GM18870 (cell line): ENCODE results near the gene PLN.

ENCODE experiments used
- ATAC-seq: cut with Tn5 transposase; IDR thresholded peaks from one replicate; pipeline ENCODE4 v1.9.1; 2021; ENCODE audit warnings: moderate library complexity; ENCODE audit not compliant: unreplicated experiment

PLN gene

DNA sequence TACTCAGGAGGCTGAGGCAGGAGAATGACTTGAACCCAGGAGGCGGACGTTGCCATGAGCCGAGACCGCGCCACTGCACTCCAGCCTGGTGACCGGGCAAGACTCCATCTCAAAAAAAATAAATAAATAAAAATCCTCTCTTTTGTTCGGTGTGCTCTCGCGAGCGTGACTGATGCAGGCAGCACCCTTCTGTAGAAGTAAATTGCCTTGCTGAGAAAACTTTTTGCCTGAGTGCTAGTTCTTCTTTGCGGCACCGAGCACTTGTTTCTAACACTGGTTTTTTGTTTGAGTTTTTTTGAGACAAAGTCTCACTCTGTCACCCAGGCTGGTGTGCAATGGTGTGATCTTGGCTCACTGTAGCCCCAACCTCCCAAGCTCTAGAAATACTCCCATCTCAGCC is 30.5 kb downstream of the PLN start:
- no peak for ATAC-seq

DNA sequence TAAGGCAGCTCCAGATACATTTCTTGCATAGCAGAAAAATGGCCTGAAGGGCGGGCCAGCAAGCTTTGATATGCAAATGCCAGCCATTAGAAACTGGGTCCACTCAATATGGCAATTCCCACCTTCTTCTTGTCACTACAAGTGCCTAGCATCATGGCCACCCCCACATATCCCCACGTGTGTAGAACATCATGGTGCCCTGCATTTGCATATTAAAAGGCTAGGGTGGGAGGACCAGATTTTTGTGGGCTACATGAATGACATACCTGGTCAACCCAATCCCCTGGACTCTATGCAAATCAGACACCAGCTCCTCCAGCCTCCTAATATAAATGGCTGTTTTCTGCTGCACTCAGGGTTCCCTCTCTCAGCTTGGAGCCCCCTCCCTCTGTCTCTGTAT is 31.7 kb downstream of the PLN start:
- ATAC-seq = no peak

DNA sequence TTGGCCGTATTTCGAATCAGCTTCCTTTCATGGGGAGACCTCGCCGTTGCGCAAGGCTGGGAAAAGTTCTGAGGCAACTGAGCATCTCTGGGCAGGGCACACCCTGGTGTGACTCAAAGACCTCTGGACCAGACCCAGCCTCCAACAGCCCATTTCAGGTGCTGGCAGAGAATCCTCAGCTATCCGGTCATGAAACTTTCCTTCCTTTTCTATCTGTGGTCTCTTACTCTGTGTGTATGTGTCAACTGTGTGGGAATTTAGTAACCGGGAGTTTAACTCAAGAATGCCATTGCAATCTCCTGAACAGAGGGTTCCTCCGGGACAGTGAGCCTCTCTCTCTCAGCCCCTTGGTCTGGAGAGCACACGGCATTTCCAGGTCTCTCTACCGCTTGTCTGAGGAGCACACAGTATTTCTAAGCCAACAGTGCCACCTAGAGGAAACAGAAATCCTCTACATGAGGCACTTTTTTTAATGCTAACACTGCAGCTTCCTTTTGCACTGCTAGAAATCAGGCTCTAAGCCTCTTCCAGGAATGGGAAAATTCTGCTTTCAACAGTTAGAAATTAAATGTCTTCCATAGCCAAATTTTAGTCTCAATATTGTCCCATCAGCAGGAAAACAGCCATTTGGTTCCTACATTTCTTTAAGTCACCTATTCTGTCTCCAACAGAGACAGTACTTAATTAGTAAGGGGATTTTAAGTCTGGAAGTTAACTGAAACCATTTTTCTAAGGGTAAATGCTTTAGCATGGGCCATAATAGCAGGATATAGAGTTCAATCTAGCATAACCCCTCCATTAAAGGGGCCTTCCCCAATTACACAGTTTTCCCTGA is 32.7 kb downstream of the PLN start:
- peak; percentile 63 for ATAC-seq

DNA sequence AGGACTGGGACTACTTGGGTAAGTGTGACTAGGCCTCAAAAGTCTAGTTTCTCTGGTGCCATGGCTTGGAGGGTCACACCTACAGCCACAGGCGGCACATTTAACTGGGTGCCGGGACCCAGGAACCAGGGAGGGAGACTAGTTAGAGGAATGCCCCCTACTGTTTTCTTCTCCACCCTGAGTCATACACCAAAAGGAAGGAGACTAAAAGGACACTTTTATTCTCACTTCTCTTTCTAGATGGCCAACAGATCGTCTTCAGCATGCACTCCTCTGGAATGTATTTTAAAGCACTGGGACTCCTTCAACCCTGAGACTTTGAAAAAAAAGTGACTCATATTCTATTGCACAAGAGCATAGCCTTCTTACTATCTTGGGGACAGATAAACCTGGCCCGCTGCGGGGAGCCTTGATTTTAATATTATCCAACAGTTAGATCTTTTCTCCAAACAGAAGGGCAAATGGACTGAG is 33.4 kb downstream of the PLN start:
- ATAC-seq = no peak

DNA sequence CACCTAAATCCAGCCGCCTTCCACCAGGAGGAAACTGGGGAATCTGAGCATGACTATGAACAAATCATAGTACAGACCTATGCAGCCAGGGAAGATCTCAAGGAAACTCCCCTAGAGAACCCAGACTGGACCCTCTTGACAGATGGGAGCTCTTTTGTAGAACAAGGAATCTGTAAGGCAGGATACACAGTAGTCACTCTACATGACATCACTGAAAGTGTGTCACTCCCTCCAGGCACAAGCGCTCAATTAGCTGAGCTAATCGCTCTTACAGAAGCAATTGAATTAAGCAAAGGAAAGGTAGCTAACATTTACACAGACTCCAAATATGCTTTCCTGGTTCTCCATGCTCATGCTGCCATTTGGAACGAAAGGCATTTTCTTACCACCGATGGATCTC is 36.8 kb downstream of the PLN start:
- no peak for ATAC-seq

DNA sequence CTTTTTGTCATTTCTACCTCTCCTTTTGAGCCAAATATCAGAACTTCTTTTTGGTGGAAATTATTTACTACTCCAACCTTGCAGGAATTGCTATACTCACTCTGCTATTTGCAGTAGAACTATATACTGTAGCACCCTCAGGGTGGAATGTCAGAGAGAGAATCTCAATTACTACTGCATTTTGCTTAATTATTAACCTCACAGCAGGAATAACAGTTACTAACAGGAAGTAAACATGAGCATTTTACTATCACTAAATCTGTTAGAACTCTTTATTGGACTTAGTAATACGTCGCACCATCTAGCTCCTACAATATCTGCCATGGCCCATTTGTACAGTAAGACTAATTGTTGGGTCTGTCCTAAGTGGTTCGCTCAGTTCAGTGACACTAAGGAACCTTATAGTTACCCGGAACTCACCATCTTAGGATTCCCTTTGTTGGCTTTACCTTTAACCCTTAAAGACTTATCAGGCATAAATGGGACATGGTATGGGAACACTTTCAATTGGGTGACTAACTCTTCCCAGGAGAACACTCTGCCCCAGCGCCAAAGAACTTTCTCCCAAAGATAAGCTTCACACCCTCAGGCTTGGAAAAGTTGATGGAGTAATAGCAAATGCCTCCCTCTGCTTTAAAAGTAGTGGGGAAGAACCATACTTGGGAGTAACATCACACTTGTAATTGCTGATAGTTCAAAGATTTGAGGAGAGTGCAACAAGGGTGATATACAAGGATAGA is 38.8 kb downstream of the PLN start:
- ATAC-seq = no peak

DNA sequence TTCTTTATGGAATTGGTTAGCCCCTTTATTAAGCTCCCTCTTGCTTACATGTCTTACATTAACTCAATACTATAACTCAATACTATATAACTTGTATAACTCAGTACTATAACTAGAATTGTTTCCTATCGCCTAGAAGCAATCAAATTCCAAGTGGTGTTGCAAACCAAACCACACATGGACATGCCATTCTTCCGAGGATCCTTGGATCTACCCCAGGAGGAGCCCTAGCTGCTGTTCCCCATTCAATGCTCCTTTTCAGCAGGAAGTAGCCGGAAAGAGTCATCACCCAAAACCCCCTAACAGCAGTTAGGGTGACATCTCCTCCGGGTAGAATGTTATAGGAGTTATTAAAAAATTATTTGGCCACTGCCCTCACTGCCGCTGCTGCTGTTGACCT is 40.5 kb downstream of the PLN start:
- ATAC-seq = no peak

DNA sequence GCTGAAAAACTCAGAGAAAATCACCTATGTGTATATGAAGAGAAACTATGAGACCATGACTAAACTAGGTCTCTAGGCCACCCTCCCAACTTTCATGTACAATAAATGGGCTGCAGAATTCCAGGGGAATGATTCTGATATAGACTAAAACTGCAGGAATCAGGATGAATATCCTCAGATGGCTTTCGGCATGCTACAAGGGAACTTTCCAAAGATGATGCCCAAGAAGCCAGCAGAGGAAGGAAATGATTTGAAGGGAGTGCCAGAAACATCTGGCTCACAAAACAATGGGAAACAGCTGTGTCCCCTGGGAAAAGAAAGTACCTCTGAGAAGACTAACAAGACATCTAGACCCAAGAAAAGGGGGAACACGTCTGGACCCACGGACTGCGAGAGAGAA is 41.1 kb downstream of the PLN start:
- ATAC-seq = no peak

DNA sequence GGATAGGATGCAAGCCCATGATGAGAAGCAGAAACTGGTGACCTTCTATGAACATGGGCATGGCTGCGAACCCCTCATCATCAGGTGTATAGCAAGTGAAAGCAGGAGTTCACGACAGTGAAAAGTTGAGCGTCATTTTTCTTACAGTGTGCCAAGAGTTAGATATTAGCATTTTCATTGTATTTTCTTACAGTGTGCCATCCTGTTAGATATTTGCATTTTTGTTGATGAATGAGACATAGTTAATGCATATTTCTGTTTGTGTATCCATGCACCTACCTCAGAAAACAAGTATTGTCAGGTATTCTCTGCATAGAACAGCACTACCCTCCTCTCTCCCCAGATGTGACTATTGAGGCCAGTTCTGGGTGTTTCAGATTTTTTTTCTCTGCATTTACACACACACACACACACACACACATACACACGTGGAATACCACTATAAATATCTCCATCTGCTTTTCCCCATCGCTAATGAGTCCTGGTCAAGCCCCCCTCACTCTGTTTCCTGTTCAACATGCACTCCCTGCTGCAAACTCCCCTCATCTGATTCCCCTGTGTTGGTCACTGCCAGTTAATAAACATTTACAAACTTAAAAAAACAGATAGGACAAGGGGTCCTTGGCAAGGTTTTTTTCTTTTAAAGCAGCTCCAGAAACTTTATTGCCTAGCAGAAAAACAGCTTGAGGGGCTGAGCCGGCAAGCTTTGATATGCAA is 41.7 kb downstream of the PLN start:
- no peak for ATAC-seq

DNA sequence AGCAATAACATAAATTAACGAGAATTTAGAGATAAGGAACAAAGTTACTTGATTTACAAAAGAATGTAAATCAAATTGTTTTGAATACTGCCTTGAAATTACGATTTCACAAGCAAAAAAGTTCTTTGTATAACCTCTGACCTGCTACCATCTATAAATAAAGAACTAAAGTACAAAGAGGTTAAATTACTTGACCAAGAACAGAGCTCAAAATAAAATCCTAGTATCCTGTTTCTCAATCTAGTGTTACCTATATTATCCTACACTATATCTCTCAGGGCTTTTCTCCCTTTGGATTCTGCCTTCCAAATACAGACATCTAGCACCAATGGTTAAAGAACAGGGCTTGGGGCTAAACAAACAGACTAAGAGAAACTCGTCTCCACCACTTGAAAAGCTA is 43.8 kb downstream of the PLN start:
- no peak for ATAC-seq

DNA sequence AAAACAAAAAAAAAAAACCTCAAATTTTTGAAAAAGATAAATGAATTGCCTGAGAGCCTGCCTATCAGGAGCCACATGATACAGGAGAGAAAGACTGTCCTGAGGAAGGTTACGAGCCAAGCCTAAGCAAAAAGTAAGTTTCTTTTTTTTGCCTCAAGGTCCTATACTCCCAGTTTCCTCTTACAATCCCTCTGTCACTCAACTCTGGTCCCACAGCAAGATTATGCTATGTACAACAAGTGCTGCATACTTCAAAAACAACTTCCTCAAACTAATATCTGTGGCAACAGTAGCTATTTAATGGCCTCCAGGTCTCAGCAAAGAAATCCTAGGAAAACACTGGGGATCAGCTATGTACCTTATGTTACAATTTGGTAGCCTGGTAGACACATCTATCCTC is 46.8 kb downstream of the PLN start:
- ATAC-seq = no peak

DNA sequence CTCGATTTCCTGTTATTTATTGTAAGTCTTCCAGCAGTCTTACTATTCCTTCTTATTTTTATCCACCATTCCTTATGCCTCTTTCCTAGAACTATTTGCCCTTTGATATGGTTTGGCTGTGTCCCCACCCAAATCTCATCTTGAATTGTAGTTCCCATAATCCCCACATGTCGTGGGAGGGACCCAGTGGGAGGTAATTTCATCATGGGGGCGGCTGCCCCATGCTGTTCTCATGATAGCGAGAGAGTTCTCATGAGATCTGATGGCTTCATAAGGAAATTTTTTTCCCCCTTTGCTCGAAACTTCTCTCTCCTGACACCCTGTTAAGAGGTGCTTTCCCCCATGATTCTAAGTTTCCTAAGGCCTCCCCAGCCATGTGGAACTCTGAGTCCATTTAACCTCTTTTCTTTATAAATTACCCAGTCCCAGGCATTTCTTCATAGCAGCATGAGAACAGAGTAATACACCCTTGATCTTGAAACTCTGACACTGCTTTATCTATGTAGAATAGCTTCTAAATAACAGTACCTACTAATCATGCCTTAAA is 48.8 kb downstream of the PLN start:
- ATAC-seq = no peak

DNA sequence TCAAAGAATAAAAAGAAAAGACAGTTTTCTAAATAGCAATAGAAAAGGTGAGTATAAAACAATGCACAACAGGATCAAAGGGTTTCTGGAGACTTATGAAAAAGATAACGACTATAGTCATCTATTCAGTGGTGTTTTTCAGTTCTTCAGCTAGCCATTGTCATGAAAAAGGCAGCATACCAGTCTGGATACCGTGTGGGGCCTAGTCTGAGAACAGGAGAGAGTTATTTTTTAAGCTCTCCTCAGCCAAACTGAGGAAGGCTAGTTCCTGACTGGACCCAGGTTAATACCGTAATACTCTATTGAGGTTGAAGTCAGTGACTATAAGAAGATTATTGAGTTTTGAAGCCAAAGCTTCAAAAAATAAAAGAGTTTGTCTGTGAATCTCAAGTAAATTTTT is 49.5 kb downstream of the PLN start:
- no peak for ATAC-seq

DNA sequence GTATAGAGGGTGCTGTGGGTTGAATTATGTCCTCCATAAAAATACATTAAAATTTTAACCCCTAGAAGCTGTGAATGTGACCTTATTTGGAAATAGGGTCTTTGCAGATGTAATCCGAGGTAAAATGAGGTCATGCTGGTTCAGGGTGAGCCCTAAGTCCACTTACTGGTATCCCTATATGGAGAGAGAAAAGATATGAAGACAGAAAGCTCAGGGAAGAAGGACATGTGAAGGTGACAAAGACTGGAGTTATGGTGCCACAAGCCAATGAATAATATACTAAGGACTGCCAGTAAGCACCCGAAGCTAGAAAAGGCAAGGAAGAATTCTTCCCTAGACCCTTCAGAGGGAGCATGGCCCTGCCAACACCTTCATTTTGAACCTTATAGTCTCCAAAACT is 50.2 kb downstream of the PLN start:
- ATAC-seq = no peak

DNA sequence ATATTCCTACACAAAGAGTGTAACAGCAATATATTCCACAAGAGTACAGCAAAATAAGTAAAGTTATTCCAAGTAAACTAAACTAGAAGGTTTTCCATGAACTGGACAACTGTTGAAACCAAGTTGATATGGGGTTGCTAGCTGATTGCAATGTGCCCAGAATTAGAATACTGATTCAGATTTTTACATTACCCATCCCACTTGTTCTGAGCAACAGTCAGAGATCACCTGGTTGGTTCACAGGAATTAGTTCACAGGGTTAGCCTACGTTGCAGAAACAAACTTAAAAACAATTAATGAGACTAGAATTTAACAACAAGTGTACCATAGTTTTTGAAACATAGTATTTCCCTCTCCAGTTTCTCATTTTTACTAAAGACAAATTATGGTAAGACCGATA is 54.2 kb downstream of the PLN start:
- no peak for ATAC-seq

DNA sequence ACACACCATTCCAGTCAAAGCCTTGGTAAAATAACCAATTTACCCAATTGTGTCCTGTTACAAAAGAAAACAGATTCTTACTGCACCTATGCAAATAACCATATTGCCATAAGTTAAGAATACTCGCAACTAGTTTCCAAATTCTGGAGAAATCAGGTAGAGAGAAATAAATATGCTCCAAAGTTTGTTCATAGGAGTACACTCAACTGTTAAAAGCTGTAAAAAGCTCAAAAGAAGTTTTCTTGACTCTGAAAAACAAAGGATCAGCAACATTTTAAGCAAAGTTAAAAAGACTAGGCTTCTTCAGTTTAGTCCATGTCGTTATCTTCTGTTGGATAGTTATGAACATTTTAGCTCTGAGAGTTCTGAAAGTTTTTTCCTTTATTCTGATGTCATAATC is 55.3 kb downstream of the PLN start:
- no peak for ATAC-seq

DNA sequence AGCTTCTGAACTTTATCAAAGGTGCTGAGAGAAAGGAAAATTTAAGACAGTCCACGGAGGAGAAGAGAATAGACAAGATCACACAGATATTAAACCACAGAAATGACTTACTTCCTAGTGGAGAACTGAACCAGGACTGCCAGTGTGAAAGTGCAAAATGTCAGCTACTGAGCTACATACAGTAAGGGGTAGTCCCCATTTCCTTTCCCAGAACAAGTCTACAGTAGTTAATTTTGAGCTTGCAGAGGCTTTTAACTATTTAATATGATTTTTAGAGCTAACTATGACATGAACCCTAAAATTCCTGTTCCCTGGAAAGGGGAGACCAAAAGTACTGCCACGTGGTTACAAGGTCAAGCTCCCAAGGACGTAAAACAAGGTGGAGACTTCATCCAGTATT is 58.2 kb downstream of the PLN start:
- no peak for ATAC-seq

DNA sequence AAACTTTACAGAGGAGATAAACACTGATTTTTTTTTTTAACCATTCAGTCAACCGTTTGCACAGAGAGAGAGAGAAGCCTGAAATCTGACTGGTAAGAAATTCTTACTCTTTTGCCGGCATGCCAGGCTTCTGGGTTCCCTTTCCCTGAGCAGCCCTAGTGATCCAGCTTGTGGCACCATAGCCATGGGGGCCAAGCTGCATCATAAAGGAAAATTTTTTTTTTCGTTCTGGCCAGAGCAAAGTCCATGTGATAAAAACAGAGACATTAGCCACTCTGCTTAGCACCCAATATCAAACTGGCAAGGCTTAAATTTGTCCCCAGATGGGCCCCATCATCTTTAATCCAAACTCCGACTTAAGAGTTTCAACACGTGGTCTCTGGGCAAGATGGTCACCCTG is 58.8 kb downstream of the PLN start:
- ATAC-seq = no peak
